Hepatocyte (in vitro differentiated cells): ENCODE data around the gene CHRNA4. TPM values are rescaled to one million over a fixed set of nuclear protein-coding genes. Genes with fewer than 3 reads are reported as not detected.

Experiments used
- DNase-seq: peaks from one replicate; pipeline ENCODE4 v3.0.0-alpha.2; 2016; ENCODE audit warnings: low spot score
- H2AFZ ChIP-seq: fragments of 200-600 bp; sonication (generic); 2 replicates; pipeline ENCODE4 v1.6.0; 2016; ENCODE audit warnings: antibody characterized with exemption, mild to moderate bottlenecking
- H3K27ac ChIP-seq: fragments of 200-600 bp; sonication (generic); 2 replicates; pipeline ENCODE4 v1.5.1; 2016; ENCODE audit warnings: mild to moderate bottlenecking
- H3K27me3 ChIP-seq: fragments of 200-600 bp; sonication (generic); 2 replicates; pipeline ENCODE4 v1.6.1; 2016
- H3K36me3 ChIP-seq: fragments of 200-600 bp; sonication (generic); replicated peaks from 2 replicates; pipeline ENCODE4 v1.5.1; 2016; ENCODE audit warnings: low read depth; ENCODE audit not compliant: insufficient read depth
- H3K4me1 ChIP-seq: fragments of 200-600 bp; sonication (generic); 2 replicates; pipeline ENCODE4 v1.5.1; 2016; ENCODE audit warnings: mild to moderate bottlenecking, moderate library complexity; ENCODE audit not compliant: insufficient read depth
- H3K4me2 ChIP-seq: fragments of 200-600 bp; sonication (generic); 2 replicates; pipeline ENCODE4 v1.6.0; 2016
- H3K4me3 ChIP-seq: fragments of 200-600 bp; sonication (generic); 2 replicates; pipeline ENCODE4 v1.5.1; 2016; ENCODE audit warnings: mild to moderate bottlenecking
- H3K79me2 ChIP-seq: fragments of 200-600 bp; sonication (generic); 2 replicates; pipeline ENCODE4 v1.6.0; 2017; ENCODE audit warnings: mild to moderate bottlenecking
- H3K9me2 ChIP-seq: fragments of 200-600 bp; sonication (generic); replicated peaks from 2 replicates; pipeline ENCODE4 v1.6.0; 2017; ENCODE audit warnings: mild to moderate bottlenecking; ENCODE audit not compliant: insufficient read depth
- H3K9me3 ChIP-seq: fragments of 200-600 bp; sonication (generic); 2 replicates; pipeline ENCODE4 v1.5.1; 2016; ENCODE audit warnings: low read depth, mild to moderate bottlenecking
- H4K20me1 ChIP-seq: fragments of 200-600 bp; sonication (generic); 2 replicates; pipeline ENCODE4 v1.6.0; 2016; ENCODE audit warnings: mild to moderate bottlenecking; ENCODE audit not compliant: insufficient read depth, poor library complexity, severe bottlenecking
- CTCF ChIP-seq: fragments of 200-600 bp; sonication (generic); IDR thresholded peaks from 2 replicates; pipeline ENCODE4 v1.5.1; 2016; ENCODE audit warnings: antibody characterized with exemption, mild to moderate bottlenecking; ENCODE audit not compliant: poor library complexity
- EZH2 ChIP-seq: fragments of 200-600 bp; sonication (generic); IDR thresholded peaks from 2 replicates; pipeline ENCODE4 v1.6.1; 2016; ENCODE audit warnings: antibody characterized with exemption, mild to moderate bottlenecking, borderline replicate concordance
- EZH2phosphoT487 ChIP-seq: fragments of 200-600 bp; sonication (generic); IDR thresholded peaks from one replicate; pipeline ENCODE4 v1.6.1; 2018; ENCODE audit warnings: antibody characterized with exemption, mild to moderate bottlenecking, low read depth, moderate library complexity; ENCODE audit not compliant: unreplicated experiment, severe bottlenecking
- WGBS: methylation state at CpG from one replicate; pipeline ENCODE4 v1.1.6; 2016; ENCODE audit warnings: low lambda C conversion rate; ENCODE audit errors: missing lambda C conversion rate; 5-methylcytosine and 5-hydroxymethylcytosine counted together
- polyA plus RNA-seq: library from polyadenylated mRNA; unstranded; fragments of >200 nt; fragmentation: Nextera tagmentation; extraction: Ambion mirVana; gene quantifications from 2 replicates; pipeline ENCODE4 v1.2.1, GENCODE V29; 2016
- small RNA-seq: library from RNA; depleted of rRNA; stranded (forward); fragments of <200 nt; gene quantifications from one replicate; pipeline ENCODE3, GENCODE V24; 2014
- total RNA-seq: library from RNA; depleted of rRNA; stranded (reverse); fragments of >200 nt; gene quantifications from 2 replicates; pipeline ENCODE4 v1.2.3, GENCODE V29; 2014

The CHRNA4 gene
- total and polyA plus RNA-seq, 2 experiments from 2014 or later: 0.25 TPM; not detected in 1

GRCh38 chr20:63293871-63294535, 67.1 kb downstream of the CHRNA4 start:
- H3K9me3 ChIP-seq: no peaks in the 10 kb centered on the region
- DNase-seq: no peak
- H3K4me2 ChIP-seq: no peak overlapping the region
- WGBS: 48% methylated on average over 9 of the region's 22 CpGs
- no peaks in the 10 kb centered on the region for H4K20me1 ChIP-seq
- no peak overlapping the region for H3K4me3 ChIP-seq
- no peak for TF ChIP-seq CTCF
- TF ChIP-seq EZH2phosphoT487: no peak
- TF ChIP-seq EZH2: no peak
- no peaks in the 10 kb centered on the region for H3K9me2 ChIP-seq
- peaks cover 10% of the 10 kb centered on the region for H3K27me3 ChIP-seq
- H2AFZ ChIP-seq: no peak overlapping the region
- no peaks in the 10 kb centered on the region for H3K79me2 ChIP-seq
- H3K36me3 ChIP-seq: no peaks in the 10 kb centered on the region
- H3K27ac ChIP-seq: no peak overlapping the region
- H3K4me1 ChIP-seq: peaks cover 3% of the 10 kb centered on the region

GRCh38 chr20:63293456-63293855, 67.7 kb downstream of the CHRNA4 start:
- DNase-seq: no peak
- Histone ChIP-seq H3K4me2 (no peak overlapping the region), H3K4me1 (peaks cover 3% of the 10 kb centered on the region), H3K4me3 (no peak overlapping the region), H3K27ac (no peak overlapping the region), H2AFZ (no peak overlapping the region), H3K9me3 (no peaks in the 10 kb centered on the region), H4K20me1 (no peaks in the 10 kb centered on the region), H3K36me3 (no peaks in the 10 kb centered on the region), H3K27me3 (peaks cover 10% of the 10 kb centered on the region), H3K9me2 (no peaks in the 10 kb centered on the region), H3K79me2 (no peaks in the 10 kb centered on the region)
- 86% methylated on average over 11 of the region's 11 CpGs for WGBS
- TF ChIP-seq EZH2: no peak
- no peak for TF ChIP-seq EZH2phosphoT487
- no peak for TF ChIP-seq CTCF

Small RNA genes lying within 50 kb of the gene (small RNA-seq; reads per million reads assigned to genes)
- gene RNU6-994P: not detected

Other genes starting within 250 kb of the CHRNA4 start
- gene YTHDF1, start 145.2 kb downstream of the CHRNA4 start, total RNA-seq: 35.9 and 36.0 TPM in 2 replicates
- 51.2 and 57.4 TPM in 2 replicates for gene YTHDF1, start 145.2 kb downstream of the CHRNA4 start, polyA plus RNA-seq
- gene BIRC7, start 125.4 kb downstream of the CHRNA4 start, total RNA-seq: 0.43 TPM in 1 of 2 replicates, not detected in the other
- gene BIRC7, start 125.4 kb downstream of the CHRNA4 start, polyA plus RNA-seq: 2.0 and 2.1 TPM in 2 replicates
- 13.5 and 23.0 TPM in 2 replicates for gene NKAIN4, start 106.9 kb downstream of the CHRNA4 start, total RNA-seq
- 21.0 and 22.9 TPM in 2 replicates for gene NKAIN4, start 106.9 kb downstream of the CHRNA4 start, polyA plus RNA-seq
- gene ARFGAP1, start 88.5 kb downstream of the CHRNA4 start, total RNA-seq: 54.9 and 78.2 TPM in 2 replicates
- 99.0 and 134 TPM in 2 replicates for gene ARFGAP1, start 88.5 kb downstream of the CHRNA4 start, polyA plus RNA-seq
- not detected in 2 replicates for gene COL20A1, start 68.2 kb downstream of the CHRNA4 start, total RNA-seq
- gene COL20A1, start 68.2 kb downstream of the CHRNA4 start, polyA plus RNA-seq: not detected in 2 replicates
- gene KCNQ2, start 111.3 kb upstream of the CHRNA4 start, total RNA-seq: 2.9 and 3.5 TPM in 2 replicates
- gene KCNQ2, start 111.3 kb upstream of the CHRNA4 start, polyA plus RNA-seq: 4.3 and 5.4 TPM in 2 replicates
- gene EEF1A2, start 137.7 kb upstream of the CHRNA4 start, total RNA-seq: 18.5 and 23.5 TPM in 2 replicates
- gene EEF1A2, start 137.7 kb upstream of the CHRNA4 start, polyA plus RNA-seq: 12.0 and 14.8 TPM in 2 replicates
- 47.6 and 55.1 TPM in 2 replicates for gene PPDPF, start 159.4 kb upstream of the CHRNA4 start, total RNA-seq
- gene PPDPF, start 159.4 kb upstream of the CHRNA4 start, polyA plus RNA-seq: 330 and 333 TPM in 2 replicates
- gene PTK6, start 176.0 kb upstream of the CHRNA4 start, total RNA-seq: 0.52 and 1.1 TPM in 2 replicates
- gene PTK6, start 176.0 kb upstream of the CHRNA4 start, polyA plus RNA-seq: 0.06 and 0.27 TPM in 2 replicates
- gene SRMS, start 186.4 kb upstream of the CHRNA4 start, total RNA-seq: not detected in 2 replicates
- gene SRMS, start 186.4 kb upstream of the CHRNA4 start, polyA plus RNA-seq: not detected in 2 replicates
- 0.57 and 0.76 TPM in 2 replicates for gene FNDC11, start 192.8 kb upstream of the CHRNA4 start, total RNA-seq
- gene FNDC11, start 192.8 kb upstream of the CHRNA4 start, polyA plus RNA-seq: 0.79 and 2.1 TPM in 2 replicates
- 14.8 and 17.0 TPM in 2 replicates for gene HELZ2, start 212.9 kb upstream of the CHRNA4 start, total RNA-seq
- gene HELZ2, start 212.9 kb upstream of the CHRNA4 start, polyA plus RNA-seq: 4.6 and 5.8 TPM in 2 replicates